GM10248 (cell line): Measurements from ENCODE around the gene RNU2-63P.
"Not testable (repeated sequence)": the region's sequence is repeated elsewhere in the genome, so short reads cannot be mapped to it uniquely, and the experiment has no call there.

Source experiments
- CTCF ChIA-PET: fragments of 300-600 bp; sonication (Branson Sonifier 250); formaldehyde crosslinking; extraction: SDS; loops from one replicate; lab custom pipeline; 2021; ENCODE audit warnings: antibody characterized with exemption; lab: Yijun Ruan, JAX
- POLR2A ChIA-PET: fragments of 350-650 bp; sonication (Branson Sonifier 250); formaldehyde crosslinking; extraction: SDS; loops from one replicate; lab custom pipeline; 2020; ENCODE audit warnings: antibody characterized with exemption; lab: Yijun Ruan, JAX
- DNase-seq: peaks from one replicate; pipeline ENCODE4 v3.0.0; 2012; ENCODE audit errors: extremely low spot score
- CTCF ChIP-seq: IDR thresholded peaks from 2 replicates; pipeline ENCODE4 v1.5.1; 2012; ENCODE audit warnings: mild to moderate bottlenecking, low read depth; ENCODE audit errors: extremely low read depth, missing control alignments, control extremely low read depth

RNU2-63P gene

GRCh38 chr2:88049622-88050021, 33.3 kb upstream of the RNU2-63P start:
- ChIA-PET POLR2A (no interaction called here), CTCF (interaction anchor here (0.9 to 8.5 kb wide), 3 partner anchors 11 to 43 kb away, joined by 3 to 72 read pairs (median 4); no protein-coding TSS in a partner anchor)
- no peak for TF ChIP-seq CTCF
- no peak for DNase-seq

GRCh38 chr2:88048541-88048940, 32.2 kb upstream of the RNU2-63P start:
- POLR2A ChIA-PET = no interaction called here
- DNase-seq = no peak
- CTCF ChIA-PET = interaction anchor here (1.2 to 8.5 kb wide), 3 partner anchors 12 to 47 kb away, joined by 3 to 72 read pairs (median 4); no protein-coding TSS in a partner anchor
- TF ChIP-seq CTCF = no peak

- CTCF ChIA-PET = interaction anchor here (1.4 to 8.5 kb wide), 2 partner anchors 8 to 15 kb away, joined by 3 to 72 read pairs; no protein-coding TSS in a partner anchor
- POLR2A ChIA-PET, DNase-seq: not testable (repeated sequence)
Observed at GRCh38 chr2:88045561-88045960, 29.2 kb upstream of the RNU2-63P start.

- no peak for DNase-seq
- POLR2A ChIA-PET = no interaction called here
- no peak for TF ChIP-seq CTCF
- CTCF ChIA-PET = no interaction called here
Observed at GRCh38 chr2:88042476-88042875, 26.1 kb upstream of the RNU2-63P start.

- no peak for DNase-seq
- TF ChIP-seq CTCF = no peak
- ChIA-PET CTCF (interaction anchor here (0.9 to 3.6 kb wide), 3 partner anchors 8 to 22 kb away, joined by 3 to 14 read pairs (median 3); no protein-coding TSS in a partner anchor), POLR2A (no interaction called here)
Observed at GRCh38 chr2:88038263-88039105, 22.1 kb upstream of the RNU2-63P start.

GRCh38 chr2:88036606-88037005, 20.3 kb upstream of the RNU2-63P start:
- ChIA-PET POLR2A (no interaction called here), CTCF (interaction anchor here (0.9 to 1.6 kb wide), 3 partner anchors 9 to 24 kb away, joined by 3 to 5 read pairs (median 3); no protein-coding TSS in a partner anchor)
- no peak for DNase-seq
- no peak for TF ChIP-seq CTCF

- ChIA-PET CTCF (interaction anchor here (0.9 to 1.6 kb wide), 3 partner anchors 8 to 24 kb away, joined by 3 to 5 read pairs (median 3); no protein-coding TSS in a partner anchor), POLR2A (no interaction called here)
- no peak for DNase-seq
- TF ChIP-seq CTCF = no peak
Observed at GRCh38 chr2:88036182-88036581, 19.8 kb upstream of the RNU2-63P start.
